Measurements from ENCODE around the gene ARHGAP44. TPM values are rescaled to one million over a fixed set of nuclear protein-coding genes. Genes with fewer than 3 reads are reported as not detected.

Gene ARHGAP44
- total RNA-seq, 1 experiment from 2014 or later: 7.3 TPM

DNA sequence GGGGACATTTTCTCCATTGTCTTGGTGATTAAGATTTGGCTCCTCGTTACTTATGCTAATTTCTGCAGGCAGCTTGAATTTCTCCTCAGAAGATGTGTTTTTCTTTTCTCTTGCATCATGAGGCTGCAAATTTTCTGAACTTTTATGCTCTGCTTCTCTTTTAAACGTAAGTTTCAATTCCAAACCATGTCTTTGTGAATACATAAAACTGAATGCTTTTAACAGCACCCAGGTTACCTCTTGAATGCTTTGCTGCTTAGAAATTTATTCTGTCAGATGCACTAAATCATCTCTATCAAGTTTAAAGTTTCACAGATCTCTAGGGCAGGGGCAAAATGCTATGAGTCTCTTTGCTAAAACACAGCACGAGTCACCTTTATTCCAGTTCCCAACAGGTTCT, 19.4 kb downstream of the ARHGAP44 start:
- Histone ChIP-seq H3K79me2 (ENCODE audit: insufficient read depth, low read length) (no peaks in the 10 kb centered on the region), H3K9me2 (ENCODE audit: insufficient read depth) (no peaks in the 10 kb centered on the region), H3K36me3 (ENCODE audit: control insufficient read depth in 1 of 2, insufficient read depth in 2 of 2, low read length in 2 of 2) (no peaks in the 10 kb centered on the region), H3K9me3 (ENCODE audit: control insufficient read depth in 1 of 2, insufficient read depth in 1 of 2, low read depth in 1 of 2, low read length in 2 of 2) (no peaks in the 10 kb centered on the region), H3K4me2 (ENCODE audit: low read length) (no peak overlapping the region), H2AFZ (ENCODE audit: low read depth, low read length, poor library complexity, severe bottlenecking) (no peak overlapping the region), H3K27me3 (ENCODE audit: insufficient read depth, low read length) (no peaks in the 10 kb centered on the region), H4K20me1 (ENCODE audit: insufficient read depth) (no peaks in the 10 kb centered on the region), H3K4me3 (replicated peaks in 1 of 2; ENCODE audit: low read depth in 1 of 2, low read length in 2 of 2) (no peak overlapping the region), H3K27ac (ENCODE audit: low read depth, low read length) (no peak overlapping the region), H3K9ac (ENCODE audit: low read length) (no peak overlapping the region), H3K4me1 (ENCODE audit: control insufficient read depth in 1 of 2, insufficient read depth in 2 of 2, low read length in 2 of 2) (no peaks in the 10 kb centered on the region)
- TF ChIP-seq FOSL1 (IDR thresholded peaks at IDR 0.05; ENCODE audit: low read depth) (no peak), EGR1 (IDR thresholded peaks at IDR 0.05; ENCODE audit: low read depth) (no peak), SP1 (IDR thresholded peaks at IDR 0.05; ENCODE audit: low read depth) (no peak), CTCF (IDR thresholded peaks at IDR 0.05 in 2 of 3, conservative IDR thresholded peaks at IDR 0.05 in 1 of 3; ENCODE audit: borderline replicate concordance in 1 of 3, insufficient read depth in 1 of 3, low read depth in 2 of 3, low read length in 2 of 3) (no peak), ELF1 (IDR thresholded peaks at IDR 0.05; ENCODE audit: borderline replicate concordance, low read depth) (no peak), RAD21 (IDR thresholded peaks at IDR 0.05; ENCODE audit: low read depth) (no peak), EZH2phosphoT487 (IDR thresholded peaks at IDR 0.05; ENCODE audit: borderline replicate concordance) (no peak), ZNF274 (IDR thresholded peaks at IDR 0.05; ENCODE audit: low read depth, low read length) (no peak), POLR2A (IDR thresholded peaks at IDR 0.05; ENCODE audit: borderline replicate concordance, extremely low read depth, insufficient read depth, insufficient read length) (no peak), CEBPB (IDR thresholded peaks at IDR 0.05; ENCODE audit: low read depth) (no peak), SRF (IDR thresholded peaks at IDR 0.05; ENCODE audit: low read depth) (no peak), ZFX (IDR thresholded peaks at IDR 0.05) (no peak), ATF3 (IDR thresholded peaks at IDR 0.05) (no peak), TCF7L2 (IDR thresholded peaks at IDR 0.05; ENCODE audit: borderline replicate concordance, extremely low read depth, insufficient read depth, insufficient read length) (no peak)
- TF ChIP-seq, protein P1, sequence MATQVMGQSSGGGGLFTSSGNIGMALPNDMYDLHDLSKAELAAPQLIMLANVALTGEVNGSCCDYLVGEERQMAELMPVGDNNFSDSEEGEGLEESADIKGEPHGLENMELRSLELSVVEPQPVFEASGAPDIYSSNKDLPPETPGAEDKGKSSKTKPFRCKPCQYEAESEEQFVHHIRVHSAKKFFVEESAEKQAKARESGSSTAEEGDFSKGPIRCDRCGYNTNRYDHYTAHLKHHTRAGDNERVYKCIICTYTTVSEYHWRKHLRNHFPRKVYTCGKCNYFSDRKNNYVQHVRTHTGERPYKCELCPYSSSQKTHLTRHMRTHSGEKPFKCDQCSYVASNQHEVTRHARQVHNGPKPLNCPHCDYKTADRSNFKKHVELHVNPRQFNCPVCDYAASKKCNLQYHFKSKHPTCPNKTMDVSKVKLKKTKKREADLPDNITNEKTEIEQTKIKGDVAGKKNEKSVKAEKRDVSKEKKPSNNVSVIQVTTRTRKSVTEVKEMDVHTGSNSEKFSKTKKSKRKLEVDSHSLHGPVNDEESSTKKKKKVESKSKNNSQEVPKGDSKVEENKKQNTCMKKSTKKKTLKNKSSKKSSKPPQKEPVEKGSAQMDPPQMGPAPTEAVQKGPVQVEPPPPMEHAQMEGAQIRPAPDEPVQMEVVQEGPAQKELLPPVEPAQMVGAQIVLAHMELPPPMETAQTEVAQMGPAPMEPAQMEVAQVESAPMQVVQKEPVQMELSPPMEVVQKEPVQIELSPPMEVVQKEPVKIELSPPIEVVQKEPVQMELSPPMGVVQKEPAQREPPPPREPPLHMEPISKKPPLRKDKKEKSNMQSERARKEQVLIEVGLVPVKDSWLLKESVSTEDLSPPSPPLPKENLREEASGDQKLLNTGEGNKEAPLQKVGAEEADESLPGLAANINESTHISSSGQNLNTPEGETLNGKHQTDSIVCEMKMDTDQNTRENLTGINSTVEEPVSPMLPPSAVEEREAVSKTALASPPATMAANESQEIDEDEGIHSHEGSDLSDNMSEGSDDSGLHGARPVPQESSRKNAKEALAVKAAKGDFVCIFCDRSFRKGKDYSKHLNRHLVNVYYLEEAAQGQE (IDR thresholded peaks at IDR 0.05; ENCODE audit: low read depth): no peak
- TF ChIP-seq, protein P2, sequence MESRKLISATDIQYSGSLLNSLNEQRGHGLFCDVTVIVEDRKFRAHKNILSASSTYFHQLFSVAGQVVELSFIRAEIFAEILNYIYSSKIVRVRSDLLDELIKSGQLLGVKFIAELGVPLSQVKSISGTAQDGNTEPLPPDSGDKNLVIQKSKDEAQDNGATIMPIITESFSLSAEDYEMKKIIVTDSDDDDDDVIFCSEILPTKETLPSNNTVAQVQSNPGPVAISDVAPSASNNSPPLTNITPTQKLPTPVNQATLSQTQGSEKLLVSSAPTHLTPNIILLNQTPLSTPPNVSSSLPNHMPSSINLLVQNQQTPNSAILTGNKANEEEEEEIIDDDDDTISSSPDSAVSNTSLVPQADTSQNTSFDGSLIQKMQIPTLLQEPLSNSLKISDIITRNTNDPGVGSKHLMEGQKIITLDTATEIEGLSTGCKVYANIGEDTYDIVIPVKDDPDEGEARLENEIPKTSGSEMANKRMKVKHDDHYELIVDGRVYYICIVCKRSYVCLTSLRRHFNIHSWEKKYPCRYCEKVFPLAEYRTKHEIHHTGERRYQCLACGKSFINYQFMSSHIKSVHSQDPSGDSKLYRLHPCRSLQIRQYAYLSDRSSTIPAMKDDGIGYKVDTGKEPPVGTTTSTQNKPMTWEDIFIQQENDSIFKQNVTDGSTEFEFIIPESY (IDR thresholded peaks at IDR 0.05; ENCODE audit: extremely low read depth, insufficient replicate concordance, low read length): no peak
- ChIA-PET POLR2A (no interaction called here), CTCF (no interaction called here), RAD21 (ENCODE audit: low non-redundant PET in 1 of 2, low total read pairs in 2 of 2, uncharacterized antibody in 2 of 2, unreplicated experiment in 2 of 2) (no interaction called here)
- intact Hi-C loops (cut with micrococcal nuclease): no loop called here
- ATAC-seq (no peak), DNase-seq (ENCODE audit: low read depth, low spot score) (no peak)
- no TSS peak for BruUV-seq (replicated peaks)
